Hematopoietic multipotent progenitor cell treated with erythropoietin and hydrocortisone succinate and interleukin-3 and kit ligand, for 8 days (in vitro differentiated cells): ENCODE measurements around the gene UBE2H.

Experiments
- DNase-seq: peaks from one replicate; pipeline ENCODE4 v3.0.0-alpha.2; 2015

Gene UBE2H

DNA sequence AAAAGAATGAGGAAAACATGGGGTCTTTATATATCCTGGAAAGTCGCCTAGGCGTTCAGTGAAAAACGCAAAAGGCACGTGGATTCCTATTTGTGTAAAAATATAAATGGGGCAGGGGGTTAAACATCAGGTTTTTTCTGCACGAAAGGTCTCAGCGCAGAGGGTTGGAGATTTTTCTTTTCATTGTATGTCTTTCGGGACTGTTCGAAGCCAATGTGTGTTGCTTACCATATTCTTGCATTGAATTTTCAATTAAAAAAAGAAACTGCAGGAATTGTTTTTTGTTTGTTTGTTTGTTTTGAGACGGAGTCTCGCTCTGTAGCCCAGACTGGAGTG, 169.2 kb downstream of the UBE2H start:
- DNase-seq = no peak

DNA sequence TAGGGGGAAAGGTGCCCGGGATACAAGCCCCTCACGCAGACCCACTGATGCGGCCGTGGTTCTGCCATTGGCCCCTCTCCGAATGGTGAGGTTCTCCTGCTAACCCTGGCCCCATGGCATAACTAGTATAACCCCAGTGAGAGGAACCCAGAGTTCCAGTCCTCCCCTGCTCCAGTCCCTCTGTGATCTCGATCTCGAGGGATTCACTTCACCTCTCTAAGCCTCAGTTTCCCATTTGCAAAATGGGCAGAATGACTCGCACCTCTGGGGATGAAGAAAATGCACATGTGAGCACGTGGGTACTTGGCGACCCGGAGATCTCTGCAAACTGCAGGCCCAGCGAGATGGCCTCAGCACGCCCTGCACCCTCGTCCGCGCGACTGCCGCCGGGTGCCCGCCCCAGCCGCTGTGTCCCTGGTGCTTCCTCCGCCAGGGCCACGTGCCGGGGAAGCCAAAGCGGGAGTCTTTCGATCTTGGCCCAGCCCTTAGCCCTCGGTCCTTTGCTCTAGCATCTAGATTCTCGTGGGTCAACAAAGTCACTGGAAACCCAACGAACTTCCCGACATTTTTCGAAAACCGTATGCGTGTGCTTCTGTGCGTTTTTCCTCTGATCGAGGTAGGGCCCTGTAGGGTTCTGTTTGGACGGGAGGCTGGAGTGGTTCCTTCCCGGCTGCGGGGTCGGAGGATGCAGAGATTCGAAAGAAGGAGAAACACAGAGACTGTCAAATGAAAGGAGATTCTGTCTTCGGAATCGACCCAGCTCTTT, 169.8 kb downstream of the UBE2H start:
- DNase-seq = no peak

DNA sequence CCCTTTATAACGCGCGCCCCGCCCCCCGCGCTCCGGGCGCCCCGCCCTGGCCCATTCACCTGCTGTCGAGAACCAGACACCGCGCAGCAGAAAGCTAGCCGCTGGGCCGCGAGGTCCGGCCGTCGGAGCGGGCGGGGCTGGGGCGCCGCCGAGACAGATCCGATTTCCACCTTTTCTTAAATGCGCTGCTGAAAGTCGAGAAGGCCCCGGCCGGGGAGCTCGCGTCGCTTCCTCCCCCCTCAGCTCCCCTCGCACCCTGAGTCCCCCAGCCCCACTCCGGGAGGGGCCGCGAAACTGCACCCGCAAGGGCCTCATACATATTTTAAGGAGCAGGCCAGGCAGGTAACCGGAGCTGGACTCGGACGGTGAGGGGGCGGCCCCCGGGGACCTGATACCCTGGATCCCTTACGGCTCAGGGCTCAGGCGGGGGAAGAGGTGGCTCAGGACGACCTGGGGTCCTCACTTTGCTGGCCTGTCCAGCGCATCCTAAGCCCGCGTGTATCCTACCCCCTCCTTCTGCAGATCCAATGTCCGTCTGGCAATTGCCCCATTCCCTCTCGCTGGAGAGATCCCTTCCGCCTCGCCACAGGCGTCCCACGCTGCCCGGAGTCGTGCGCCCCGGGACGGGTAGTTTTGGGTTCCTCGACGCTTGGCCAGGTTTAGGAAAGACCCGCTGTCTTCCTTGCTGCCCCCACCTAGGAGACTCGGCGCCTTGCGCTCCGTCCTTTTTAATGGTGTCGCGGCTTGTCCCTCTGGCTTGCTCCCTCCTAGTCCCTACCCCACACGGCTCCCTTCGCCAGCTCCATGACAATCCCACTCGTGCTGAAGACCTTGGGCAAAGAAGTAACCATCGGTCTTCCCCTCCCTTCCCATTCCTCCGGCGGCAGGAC, 170.6 kb downstream of the UBE2H start:
- no peak for DNase-seq

DNA sequence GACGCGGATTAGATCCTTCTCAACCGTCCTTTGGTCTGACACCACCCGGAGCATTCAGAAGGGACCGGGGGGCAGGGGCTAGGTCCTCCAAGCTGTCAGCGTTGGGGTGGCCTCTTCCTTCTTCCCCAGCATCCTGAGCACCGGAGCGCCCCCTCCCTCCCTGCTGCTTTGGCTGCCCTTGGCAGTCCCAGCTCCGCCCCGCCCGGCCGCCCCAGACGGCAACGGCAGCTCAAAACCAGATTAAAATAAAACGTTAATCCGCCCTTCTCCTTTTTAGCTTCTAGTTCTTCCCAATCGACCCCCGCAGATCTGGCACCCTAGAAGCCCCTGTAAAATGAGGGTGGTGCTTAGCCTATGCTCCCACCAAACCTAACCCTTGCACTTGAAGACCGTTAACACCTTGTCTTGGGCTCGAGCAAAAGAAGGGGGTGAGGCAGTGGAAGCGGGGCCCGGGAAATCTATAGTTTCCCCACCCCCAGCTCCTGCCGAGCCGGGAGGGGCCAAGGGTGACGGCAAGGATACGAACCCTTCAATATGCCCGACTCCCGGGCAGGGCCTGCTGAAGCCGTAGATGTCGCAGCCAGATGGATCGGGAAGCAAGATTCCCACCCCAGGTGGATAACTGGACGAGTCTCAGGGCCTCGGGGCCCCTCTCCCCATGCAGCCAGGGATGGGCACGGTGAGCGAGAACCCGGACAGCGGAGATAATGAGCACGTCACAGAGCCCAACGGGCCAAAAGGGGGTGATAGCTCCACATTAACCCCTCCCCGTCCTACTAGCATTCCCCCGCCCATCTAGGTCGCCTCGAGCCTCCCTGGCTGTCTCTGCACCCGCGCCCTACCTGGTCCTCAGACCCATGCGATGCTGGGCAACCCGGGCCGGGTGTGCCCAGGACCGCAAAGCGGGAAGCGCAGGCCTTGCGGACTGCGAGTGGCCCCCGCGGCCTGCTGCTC, 171.5 kb downstream of the UBE2H start:
- DNase-seq = peak; percentile 55
